Measurements from ENCODE around the gene SMC5. TPM values are rescaled to one million over a fixed set of nuclear protein-coding genes. Genes with fewer than 3 reads are reported as not detected.

SMC5 gene
- total and polyA plus RNA-seq, 4 donors, result 5.6 to 70.8 (median 10.3) TPM

- no peaks in the 10 kb centered on the region for H3K4me1 ChIP-seq (ENCODE audit: control insufficient read depth in 4 of 4, insufficient read depth in 4 of 4, low read length in 3 of 4)
- no peak for DNase-seq (ENCODE audit: low spot score)
- no peak overlapping the region for H3K9ac ChIP-seq (ENCODE audit: low read depth in 1 of 2, low read length in 2 of 2)
- no peaks in the 10 kb centered on the region for H3K36me3 ChIP-seq (ENCODE audit: control insufficient read depth in 4 of 4, insufficient read depth in 3 of 4, low read depth in 1 of 4, low read length in 3 of 4)
- no peak overlapping the region for H3K27ac ChIP-seq (ENCODE audit: low read depth in 1 of 2, low read length in 2 of 2)
- H3K4me3 ChIP-seq (ENCODE audit: low read depth in 1 of 3, low read length in 3 of 3), result no peak overlapping the region
- no peaks in the 10 kb centered on the region for H3K27me3 ChIP-seq (ENCODE audit: control insufficient read depth in 4 of 4, insufficient read depth in 4 of 4, low read length in 3 of 4)
- TF ChIP-seq EGR1 (IDR thresholded peaks at IDR 0.05; ENCODE audit: low read depth in 2 of 2) (no peak), TAF1 (conservative IDR thresholded peaks at IDR 0.05) (no peak), ATF3 (IDR thresholded peaks at IDR 0.05) (no peak), GABPA (IDR thresholded peaks at IDR 0.05 in 1 of 2, conservative IDR thresholded peaks at IDR 0.05 in 1 of 2) (no peak), JUND (IDR thresholded peaks at IDR 0.05) (no peak), HNF4A (conservative IDR thresholded peaks at IDR 0.05) (no peak), REST (IDR thresholded peaks at IDR 0.05) (no peak), FOXA2 (IDR thresholded peaks at IDR 0.05) (no peak), ZBTB33 (IDR thresholded peaks at IDR 0.05) (no peak), SP1 (IDR thresholded peaks at IDR 0.05) (no peak), YY1 (IDR thresholded peaks at IDR 0.05) (no peak)
- H3K9me3 ChIP-seq (ENCODE audit: control insufficient read depth in 4 of 4, low read length in 3 of 4), result no peaks in the 10 kb centered on the region
- WGBS, result 85% methylated on average over 17 of the region's 17 CpGs
These were observed 116.3 kb downstream of the SMC5 start for GRCh38 chr9:70374962-70375618.

GRCh38 chr9:70382046-70382708, 123.4 kb downstream of the SMC5 start:
- no peak for TF ChIP-seq RXRA (IDR thresholded peaks at IDR 0.05)
- TF ChIP-seq RAD21 (IDR thresholded peaks at IDR 0.05), result no peak
- TF ChIP-seq CTCF (IDR thresholded peaks at IDR 0.05; ENCODE audit: low read depth, low read length, missing input control), result no peak
- TF ChIP-seq GABPA (IDR thresholded peaks at IDR 0.05 in 1 of 2, conservative IDR thresholded peaks at IDR 0.05 in 1 of 2), result no peak
- no peak for TF ChIP-seq YY1 (IDR thresholded peaks at IDR 0.05)
- TF ChIP-seq HNF4G (IDR thresholded peaks at IDR 0.05), result no peak
- Histone ChIP-seq H3K36me3 (ENCODE audit: control insufficient read depth in 4 of 4, insufficient read depth in 3 of 4, low read depth in 1 of 4, low read length in 3 of 4) (peaks cover 3 to 20% (median 17%) of the 10 kb centered on the region in 4 donors), H3K4me3 (ENCODE audit: low read depth in 1 of 3, low read length in 3 of 3) (no peak overlapping the region), H3K9me3 (ENCODE audit: control insufficient read depth in 4 of 4, low read length in 3 of 4) (no peaks in the 10 kb centered on the region), H3K4me1 (ENCODE audit: control insufficient read depth in 4 of 4, insufficient read depth in 4 of 4, low read length in 3 of 4) (peaks cover 0 to 4% (median under 1%) of the 10 kb centered on the region in 4 donors), H3K27me3 (ENCODE audit: control insufficient read depth in 4 of 4, insufficient read depth in 4 of 4, low read length in 3 of 4) (no peaks in the 10 kb centered on the region), H3K27ac (ENCODE audit: low read depth in 1 of 2, low read length in 2 of 2) (no peak overlapping the region), H3K9ac (ENCODE audit: low read depth in 1 of 2, low read length in 2 of 2) (no peak overlapping the region)
- 67% methylated on average over 6 of the region's 6 CpGs for WGBS
- DNase-seq (ENCODE audit: low spot score), result no peak

Data from liver (tissue), 9 donors.